Mesenchymal stem cell (in vitro differentiated cells and primary cell): ENCODE data around the gene IGSF8.

Source experiments
- DNase-seq: peaks from one replicate; pipeline ENCODE4 v3.0.0-alpha.2; 2013
- H2AFZ ChIP-seq: one replicate; pipeline ENCODE4 v1.6.1; 2013; ENCODE audit warnings: low read depth, mild to moderate bottlenecking, control low read depth, inconsistent platforms, low read length, moderate library complexity
- H2AK5ac ChIP-seq: 2 replicates; pipeline ENCODE4 v1.6.1; 2013; ENCODE audit warnings: low read length, moderate library complexity, mild to moderate bottlenecking, inconsistent platforms; ENCODE audit not compliant: severe bottlenecking
- H2BK120ac ChIP-seq: one replicate; pipeline ENCODE4 v1.6.1; 2013; ENCODE audit warnings: low read depth, mild to moderate bottlenecking, inconsistent platforms, low read length, moderate library complexity
- H2BK12ac ChIP-seq, 2 experiments: one replicate each; pipeline ENCODE4 v1.6.1; 2013; ENCODE audit warnings: inconsistent platforms in 2 of 2, low read length in 2 of 2, mild to moderate bottlenecking in 2 of 2, moderate library complexity in 2 of 2, control low read depth in 1 of 2
- H2BK15ac ChIP-seq: one replicate; pipeline ENCODE4 v1.6.1; 2013; ENCODE audit warnings: mild to moderate bottlenecking, low read depth, inconsistent platforms; ENCODE audit not compliant: poor library complexity, severe bottlenecking
- H2BK5ac ChIP-seq: 2 replicates; pipeline ENCODE4 v1.6.1; 2013; ENCODE audit warnings: low read depth, mild to moderate bottlenecking, low read length, control low read depth, inconsistent platforms; ENCODE audit not compliant: poor library complexity, severe bottlenecking
- H3K14ac ChIP-seq, 2 experiments: one replicate each; pipeline ENCODE4 v1.6.1; 2013; ENCODE audit warnings: inconsistent platforms in 2 of 2, low read length in 2 of 2, control low read depth in 1 of 2, mild to moderate bottlenecking in 1 of 2, moderate library complexity in 1 of 2
- H3K18ac ChIP-seq, 2 experiments: one replicate each; pipeline ENCODE4 v1.6.1; 2013; ENCODE audit warnings: inconsistent platforms in 2 of 2, low read length in 2 of 2, control low read depth in 1 of 2, low read depth in 1 of 2, mild to moderate bottlenecking in 1 of 2
- H3K23ac ChIP-seq, 2 experiments: one replicate each; pipeline ENCODE4 v1.6.1; 2013; ENCODE audit warnings: inconsistent platforms in 2 of 2, low read length in 2 of 2, mild to moderate bottlenecking in 2 of 2, moderate library complexity in 2 of 2, control low read depth in 1 of 2
- H3K27ac ChIP-seq: 2 replicates; pipeline ENCODE4 v1.5.1; 2013; ENCODE audit warnings: mild to moderate bottlenecking, moderate library complexity, low read length, control low read depth, inconsistent platforms; ENCODE audit not compliant: poor library complexity, severe bottlenecking
- H3K27me3 ChIP-seq, 2 experiments: 2 replicates each; pipeline versions ENCODE4 v1.6.1 to v1.7.0; 2013; ENCODE audit warnings: low read length in 2 of 2, mild to moderate bottlenecking in 2 of 2, moderate library complexity in 2 of 2, control low read depth in 1 of 2, inconsistent platforms in 1 of 2; ENCODE audit not compliant: control insufficient read depth in 1 of 2, insufficient read depth in 1 of 2
- H3K36me3 ChIP-seq, 2 experiments: 2 replicates each; pipeline versions ENCODE4 v1.6.1 to v1.7.0; 2013; ENCODE audit warnings: low read length in 2 of 2, control low read depth in 1 of 2, inconsistent platforms in 1 of 2, low read depth in 1 of 2, mild to moderate bottlenecking in 1 of 2; ENCODE audit not compliant: insufficient read depth in 2 of 2, control insufficient read depth in 1 of 2
- H3K4ac ChIP-seq, 2 experiments: one replicate each; pipeline ENCODE4 v1.6.1; 2013; ENCODE audit warnings: inconsistent platforms in 2 of 2, low read length in 2 of 2, mild to moderate bottlenecking in 2 of 2, moderate library complexity in 2 of 2, control low read depth in 1 of 2, low read depth in 1 of 2
- H3K4me1 ChIP-seq: 2 replicates; pipeline ENCODE4 v1.6.1; 2013; ENCODE audit warnings: low read depth, low read length, control low read depth; ENCODE audit not compliant: control insufficient read depth, insufficient read depth
- H3K4me2 ChIP-seq: 2 replicates; pipeline ENCODE4 v1.6.1; 2013; ENCODE audit warnings: low read length, mild to moderate bottlenecking, inconsistent platforms; ENCODE audit not compliant: poor library complexity, severe bottlenecking
- H3K4me3 ChIP-seq, 2 experiments: 2 replicates each; pipeline versions ENCODE4 v1.5.1 to v1.7.0; 2013; ENCODE audit warnings: low read length in 2 of 2, mild to moderate bottlenecking in 2 of 2, control low read depth in 1 of 2, low read depth in 1 of 2; ENCODE audit not compliant: insufficient read depth in 1 of 2
- H3K79me1 ChIP-seq: replicated peaks from 2 replicates; pipeline ENCODE4 v1.6.1; 2013; ENCODE audit warnings: mild to moderate bottlenecking, control low read depth, low read length, inconsistent platforms; ENCODE audit not compliant: poor library complexity, severe bottlenecking
- H3K9ac ChIP-seq: 2 replicates; pipeline ENCODE4 v1.7.0; 2013; ENCODE audit warnings: mild to moderate bottlenecking, low read length, moderate library complexity
- H3K9me3 ChIP-seq: 2 replicates; pipeline ENCODE4 v1.7.0; 2013; ENCODE audit warnings: mild to moderate bottlenecking, low read length; ENCODE audit not compliant: control insufficient read depth
- H4K8ac ChIP-seq: one replicate; pipeline ENCODE4 v1.6.1; 2013; ENCODE audit warnings: inconsistent platforms, mild to moderate bottlenecking, low read length, moderate library complexity
- H4K91ac ChIP-seq: one replicate; pipeline ENCODE4 v1.6.1; 2013; ENCODE audit warnings: mild to moderate bottlenecking, low read length, inconsistent platforms
- WGBS: methylation state at CpG from one replicate; pipeline ENCODE4 v1.1.7; 2013; ENCODE audit warnings: mixed read lengths; 5-methylcytosine and 5-hydroxymethylcytosine counted together

The IGSF8 gene

GRCh38 chr1:160086456-160086892 is 11.9 kb downstream of the IGSF8 start:
- DNase-seq = no peak
- Histone ChIP-seq H4K91ac (no peak overlapping the region), H4K8ac (no peak overlapping the region), H3K4me1 (peaks cover 7% of the 10 kb centered on the region), H3K27ac (no peak overlapping the region), H3K4ac (no peak overlapping the region), H3K4me3 (no peak overlapping the region), H2BK15ac (no peak overlapping the region), H3K27me3 (peaks cover 27 to 32% of the 10 kb centered on the region in 2 experiments), H2AK5ac (no peak overlapping the region), H3K79me1 (no peaks in the 10 kb centered on the region), H2BK120ac (no peak overlapping the region), H3K4me2 (no peak overlapping the region), H2BK5ac (no peak overlapping the region), H3K23ac (no peak overlapping the region), H3K9ac (no peak overlapping the region), H3K18ac (no peak overlapping the region), H3K9me3 (no peaks in the 10 kb centered on the region), H2BK12ac (no peak overlapping the region), H3K14ac (no peak overlapping the region), H3K36me3 (peaks cover 0 to 31% of the 10 kb centered on the region in 2 experiments), H2AFZ (no peak overlapping the region)
- WGBS = 87% methylated on average over 4 of the region's 5 CpGs

DNA sequence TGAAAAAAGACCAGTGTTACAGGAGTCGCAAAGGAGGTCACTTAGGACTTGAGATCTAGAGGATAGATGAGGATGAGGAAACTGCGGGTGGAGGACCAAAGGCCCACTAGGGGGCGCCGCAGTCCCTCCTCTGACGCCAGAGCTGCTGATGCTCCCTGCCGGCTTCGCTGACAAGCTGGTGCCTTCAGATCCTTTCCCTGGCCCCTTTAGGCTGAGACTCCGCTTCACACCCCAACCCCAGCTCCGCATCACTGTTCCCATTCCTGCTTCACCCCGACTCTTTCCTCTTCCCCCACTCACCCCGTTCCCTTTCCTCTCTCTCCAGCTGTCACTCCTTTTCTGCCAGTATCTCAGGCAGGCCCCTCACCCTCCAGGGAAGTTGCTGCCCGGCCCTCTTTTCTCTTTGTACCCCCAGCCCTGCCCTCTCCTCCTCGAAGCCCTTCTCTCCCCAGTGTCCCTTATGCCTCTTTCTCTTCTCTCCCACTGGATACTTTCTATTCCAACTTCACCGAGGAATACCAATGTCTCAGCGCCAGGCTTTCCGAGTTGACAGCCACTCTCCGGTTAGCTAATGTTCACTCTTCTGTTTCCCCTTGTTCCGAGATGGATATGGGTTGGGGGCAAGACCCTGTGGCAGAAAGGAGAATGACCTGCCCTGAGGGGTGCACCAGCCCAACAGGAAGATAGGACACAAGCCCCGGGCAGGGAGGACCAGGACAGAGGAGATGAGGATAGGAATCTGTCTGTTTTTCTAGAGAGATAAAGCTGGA is 12.5 kb downstream of the IGSF8 start:
- 41% methylated on average over 17 of the region's 19 CpGs for WGBS
- Histone ChIP-seq H2BK15ac (no peak overlapping the region), H3K4me1 (peaks cover 7% of the 10 kb centered on the region), H3K36me3 (peaks cover 0 to 27% of the 10 kb centered on the region in 2 experiments), H3K14ac (no peak overlapping the region), H2AK5ac (no peak overlapping the region), H3K9ac (no peak overlapping the region), H2BK12ac (no peak overlapping the region), H3K9me3 (no peaks in the 10 kb centered on the region), H3K27me3 (peaks cover 33 to 38% of the 10 kb centered on the region in 2 experiments), H3K23ac (peak overlapping the region in 1 of 2 experiments; percentile 9), H4K8ac (no peak overlapping the region), H3K4ac (no peak overlapping the region), H3K27ac (no peak overlapping the region), H3K4me3 (no peak overlapping the region), H3K79me1 (no peaks in the 10 kb centered on the region), H3K4me2 (no peak overlapping the region), H2AFZ (no peak overlapping the region), H2BK120ac (no peak overlapping the region), H4K91ac (no peak overlapping the region), H3K18ac (no peak overlapping the region), H2BK5ac (no peak overlapping the region)
- peak; percentile 70 for DNase-seq

- 91% methylated on average over 27 of the region's 30 CpGs for WGBS
- no peak overlapping the region for H3K4me2 ChIP-seq
- no peak overlapping the region for H3K9ac ChIP-seq
- no peak overlapping the region for H3K4ac ChIP-seq
- H3K18ac ChIP-seq = no peak overlapping the region
- peaks cover 7% of the 10 kb centered on the region for H3K4me1 ChIP-seq
- no peak overlapping the region for H3K14ac ChIP-seq
- no peaks in the 10 kb centered on the region for H3K79me1 ChIP-seq
- H3K9me3 ChIP-seq = no peaks in the 10 kb centered on the region
- no peak overlapping the region for H2AK5ac ChIP-seq
- H2BK12ac ChIP-seq = no peak overlapping the region
- H3K27ac ChIP-seq = no peak overlapping the region
- H2BK15ac ChIP-seq = no peak overlapping the region
- H4K8ac ChIP-seq = no peak overlapping the region
- H3K36me3 ChIP-seq = peaks cover 0 to 22% of the 10 kb centered on the region in 2 experiments
- no peak overlapping the region for H3K4me3 ChIP-seq
- no peak overlapping the region for H2BK120ac ChIP-seq
- H2AFZ ChIP-seq = no peak overlapping the region
- no peak overlapping the region for H3K23ac ChIP-seq
- peaks cover 43 to 48% of the 10 kb centered on the region in 2 experiments for H3K27me3 ChIP-seq
- H2BK5ac ChIP-seq = no peak overlapping the region
- no peak overlapping the region for H4K91ac ChIP-seq
- DNase-seq = no peak
Measured at GRCh38 chr1:160084771-160085321, 13.6 kb downstream of the IGSF8 start.

- H3K9me3 ChIP-seq = no peaks in the 10 kb centered on the region
- 39% methylated on average over 94 of the region's 96 CpGs for WGBS
- peak; percentile 33 for DNase-seq
Measured at GRCh38 chr1:160083968-160084770, 14.2 kb downstream of the IGSF8 start.

More at GRCh38 chr1:160083968-160084770, 14.2 kb downstream of the IGSF8 start:
- Histone ChIP-seq H2AK5ac (no peak overlapping the region), H4K8ac (no peak overlapping the region), H2BK15ac (no peak overlapping the region), H3K4me1 (peaks cover 7% of the 10 kb centered on the region), H2BK5ac (no peak overlapping the region), H2BK120ac (no peak overlapping the region), H4K91ac (no peak overlapping the region), H3K36me3 (peaks cover 0 to 17% of the 10 kb centered on the region in 2 experiments), H3K79me1 (no peaks in the 10 kb centered on the region), H3K4ac (no peak overlapping the region), H3K23ac (no peak overlapping the region), H3K4me2 (no peak overlapping the region), H3K14ac (peak overlapping the region in 1 of 2 experiments; percentile 36), H3K27me3 (peaks cover 48 to 54% of the 10 kb centered on the region in 2 experiments), H3K27ac (no peak overlapping the region), H2AFZ (peak overlapping the region; percentile 72), H3K4me3 (peak overlapping the region in 1 of 2 experiments; percentile 70), H3K9ac (no peak overlapping the region), H3K18ac (no peak overlapping the region), H2BK12ac (no peak overlapping the region)
